GM23338 (cell line): ENCODE measurements around the gene MYF5. TPM values are rescaled to one million over a fixed set of nuclear protein-coding genes. Genes with fewer than 3 reads are reported as not detected.

ENCODE experiments used
- ATAC-seq: fragments of 200-7000 bp; cut with Tn5 transposase; 3 replicates; pipeline ENCODE4 v1.9.1; 2020
- DNase-seq: peaks from one replicate; pipeline ENCODE4 v3.0.0-alpha.2; 2015; ENCODE audit warnings: low spot score
- H2AFZ ChIP-seq: fragments of 200-600 bp; sonication (generic); 2 replicates; pipeline ENCODE4 v1.8.0; 2016; ENCODE audit warnings: antibody characterized with exemption, mild to moderate bottlenecking, moderate library complexity
- H3F3A ChIP-seq: fragments of 200-600 bp; sonication (generic); replicated peaks from 2 replicates; pipeline ENCODE4 v1.8.0; 2017; ENCODE audit warnings: antibody characterized with exemption, mixed run types, low read depth
- H3K27ac ChIP-seq: fragments of 200-600 bp; sonication (generic); 2 replicates; pipeline ENCODE4 v1.6.1; 2016; ENCODE audit warnings: low read depth
- H3K27me3 ChIP-seq: fragments of 200-600 bp; sonication (generic); 2 replicates; pipeline ENCODE4 v1.8.0; 2016; ENCODE audit warnings: mild to moderate bottlenecking, mixed run types, moderate library complexity; ENCODE audit not compliant: insufficient read depth
- H3K36me3 ChIP-seq: fragments of 200-600 bp; sonication (generic); 2 replicates; pipeline ENCODE4 v1.8.0; 2016; ENCODE audit warnings: mild to moderate bottlenecking; ENCODE audit not compliant: insufficient read depth
- H3K4me1 ChIP-seq: fragments of 200-600 bp; sonication (generic); 2 replicates; pipeline ENCODE4 v1.8.0; 2016; ENCODE audit warnings: mild to moderate bottlenecking, moderate library complexity; ENCODE audit not compliant: insufficient read depth
- H3K4me2 ChIP-seq: fragments of 200-600 bp; sonication (generic); 2 replicates; pipeline ENCODE4 v1.7.1; 2017; ENCODE audit warnings: mixed run types
- H3K4me3 ChIP-seq: fragments of 200-600 bp; sonication (generic); 2 replicates; pipeline ENCODE4 v1.6.1; 2016; ENCODE audit warnings: mixed run types
- H3K79me2 ChIP-seq: fragments of 200-600 bp; sonication (generic); replicated peaks from 2 replicates; pipeline ENCODE4 v1.8.0; 2017; ENCODE audit warnings: mild to moderate bottlenecking; ENCODE audit not compliant: insufficient read depth
- H3K9me2 ChIP-seq: fragments of 200-600 bp; sonication (generic); 2 replicates; pipeline ENCODE4 v1.8.0; 2017; ENCODE audit not compliant: insufficient read depth
- H4K20me1 ChIP-seq: fragments of 200-600 bp; sonication (generic); replicated peaks from 2 replicates; pipeline ENCODE4 v1.8.0; 2017; ENCODE audit warnings: mild to moderate bottlenecking; ENCODE audit not compliant: insufficient read depth
- H3K27ac Mint-ChIP-seq: 2 replicates; pipeline ENCODE4 v1.8.0; 2020; ENCODE audit warnings: inconsistent platforms, mild to moderate bottlenecking, moderate library complexity, mixed read lengths
- H3K27me3 Mint-ChIP-seq: 3 replicates; pipeline ENCODE4 v1.8.0; 2022; ENCODE audit warnings: low read depth, mild to moderate bottlenecking, moderate library complexity, mixed read lengths, inconsistent platforms; ENCODE audit not compliant: insufficient read depth, poor library complexity
- H3K36me3 Mint-ChIP-seq: 3 replicates; pipeline ENCODE4 v1.8.0; 2021; ENCODE audit warnings: low read depth, mild to moderate bottlenecking, inconsistent platforms, moderate library complexity, mixed read lengths
- H3K4me1 Mint-ChIP-seq: 3 replicates; pipeline ENCODE4 v1.8.0; 2020; ENCODE audit warnings: mild to moderate bottlenecking, inconsistent platforms, mixed read lengths
- H3K4me3 Mint-ChIP-seq: 3 replicates; pipeline ENCODE4 v1.8.0; 2021; ENCODE audit warnings: moderate library complexity, mild to moderate bottlenecking, inconsistent platforms, mixed read lengths
- H3K9me3 Mint-ChIP-seq: 3 replicates; pipeline ENCODE4 v1.8.0; 2020; ENCODE audit warnings: moderate library complexity, mild to moderate bottlenecking, inconsistent platforms, mixed read lengths
- CREB1 ChIP-seq: fragments of 250-450 bp; sonication (Bioruptor Pico); IDR thresholded peaks from 2 replicates; pipeline ENCODE4 v1.5.0; 2020; ENCODE audit warnings: low read depth, mild to moderate bottlenecking, moderate library complexity
- EZH2 ChIP-seq: fragments of 200-600 bp; sonication (generic); IDR thresholded peaks from one replicate; pipeline ENCODE4 v1.8.0; 2017; ENCODE audit warnings: antibody characterized with exemption, mild to moderate bottlenecking, low read depth; ENCODE audit not compliant: unreplicated experiment
- EZH2phosphoT487 ChIP-seq: fragments of 200-600 bp; sonication (generic); IDR thresholded peaks from one replicate; pipeline ENCODE4 v1.8.1; 2018; ENCODE audit warnings: antibody characterized with exemption; ENCODE audit not compliant: unreplicated experiment
- JUNB ChIP-seq: IDR thresholded peaks from one replicate; pipeline ENCODE4 v1.6.1; 2016; ENCODE audit warnings: antibody characterized with exemption; ENCODE audit not compliant: unreplicated experiment
- NANOG ChIP-seq: IDR thresholded peaks from 2 replicates; pipeline ENCODE4 v1.6.1; 2016; ENCODE audit warnings: antibody characterized with exemption, borderline replicate concordance
- POLR2AphosphoS5 ChIP-seq: IDR thresholded peaks from 2 replicates; pipeline ENCODE4 v1.6.1; 2016; ENCODE audit warnings: antibody characterized with exemption, low read depth
- STAT1 ChIP-seq: IDR thresholded peaks from one replicate; pipeline ENCODE4 v1.6.1; 2016; ENCODE audit warnings: antibody characterized with exemption; ENCODE audit not compliant: unreplicated experiment
- ZNF114 ChIP-seq: fragments of 250-450 bp; sonication (Bioruptor Pico); IDR thresholded peaks from 2 replicates; pipeline ENCODE4 v1.5.0; 2020; ENCODE audit warnings: mild to moderate bottlenecking, moderate library complexity
- ZNF331 ChIP-seq: fragments of 250-450 bp; sonication (Bioruptor Pico); IDR thresholded peaks from 2 replicates; pipeline ENCODE4 v1.5.0; 2020; ENCODE audit warnings: low read depth, mild to moderate bottlenecking, moderate library complexity
- polyA plus RNA-seq: library from polyadenylated mRNA; unstranded; fragments of >200 nt; fragmentation: Nextera tagmentation; extraction: Ambion mirVana; gene quantifications from 2 replicates; pipeline ENCODE4 v1.2.1, GENCODE V29; 2016
- total RNA-seq: library from RNA; depleted of rRNA; stranded (reverse); fragments of >200 nt; shearing (Covaris generic); gene quantifications from 2 replicates; pipeline ENCODE4 v1.2.3, GENCODE V29; 2014
- TF ChIP-seq, protein P1 (sequence below), 2 experiments: fragments of 200-600 bp in 1 of 2; sonication (generic) in 1 of 2; conservative IDR thresholded peaks; 2 replicates each; pipeline versions ENCODE4 v1.5.1 to v1.6.1; 2016 to 2017; ENCODE audit warnings: antibody characterized with exemption in 2 of 2, low read depth in 2 of 2, mild to moderate bottlenecking in 2 of 2, moderate library complexity in 1 of 2
- TF ChIP-seq, protein P2 (sequence below): IDR thresholded peaks from one replicate; pipeline ENCODE4 v1.6.1; 2018; ENCODE audit warnings: antibody characterized with exemption; ENCODE audit not compliant: unreplicated experiment
- TF ChIP-seq, protein P3 (sequence below): IDR thresholded peaks from 2 replicates; pipeline ENCODE4 v1.6.1; 2016; ENCODE audit warnings: antibody characterized with exemption
- TF ChIP-seq, protein P4 (sequence below): fragments of 250-450 bp; sonication (Bioruptor Pico); IDR thresholded peaks from 2 replicates; pipeline ENCODE4 v1.5.0; 2020; ENCODE audit warnings: mild to moderate bottlenecking, moderate library complexity

The MYF5 gene
- total and polyA plus RNA-seq, 2 experiments from 2014 or later, result not detected

DNA sequence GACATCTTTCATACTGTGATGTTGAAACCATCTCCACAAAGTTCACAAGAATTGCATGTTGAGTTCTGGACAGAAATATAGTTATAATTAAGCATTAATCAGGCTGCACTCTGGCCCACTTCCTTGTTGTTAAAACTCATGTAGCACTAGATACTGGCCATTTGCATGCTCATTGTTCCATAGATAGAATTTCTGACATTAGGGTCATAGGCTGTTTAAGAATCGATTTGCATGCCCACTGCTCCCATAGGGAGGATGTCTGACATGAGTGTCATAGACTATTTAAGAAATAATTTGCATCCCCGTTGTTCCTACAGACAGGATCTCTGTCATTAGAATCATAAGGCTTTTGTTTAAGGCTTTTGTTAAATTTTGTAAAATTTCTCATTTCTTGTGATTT, 50.2 kb downstream of the MYF5 start:
- peaks cover 4% of the 10 kb centered on the region for H3K27me3 Mint-ChIP-seq
- no peaks in the 10 kb centered on the region for H3F3A ChIP-seq
- H3K4me1 Mint-ChIP-seq, result peaks cover 37% of the 10 kb centered on the region
- no peaks in the 10 kb centered on the region for H3K36me3 ChIP-seq
- 0 out of 2 replicates have a peak, but pooled peaks cover 1% of the 10 kb centered on the region for H3K9me2 ChIP-seq
- no peak overlapping the region for H3K27ac Mint-ChIP-seq
- no peaks in the 10 kb centered on the region for H3K79me2 ChIP-seq
- H3K4me1 ChIP-seq, result peaks cover 47% of the 10 kb centered on the region
- peak overlapping the region; percentile 53 for H3K4me2 ChIP-seq
- no peak overlapping the region for H3K27ac ChIP-seq
- no peak overlapping the region for H3K4me3 Mint-ChIP-seq
- DNase-seq (no peak), ATAC-seq (no peak)
- no peaks in the 10 kb centered on the region for H3K27me3 ChIP-seq
- H4K20me1 ChIP-seq, result no peaks in the 10 kb centered on the region
- H3K36me3 Mint-ChIP-seq, result no peaks in the 10 kb centered on the region
- TF ChIP-seq EZH2 (no peak), CREB1 (no peak), ZNF114 (no peak), JUNB (no peak), NANOG (no peak), EZH2phosphoT487 (no peak), STAT1 (no peak), POLR2AphosphoS5 (no peak), ZNF331 (CRISPR knock-in tag) (no peak)
- TF ChIP-seq, protein P1, sequence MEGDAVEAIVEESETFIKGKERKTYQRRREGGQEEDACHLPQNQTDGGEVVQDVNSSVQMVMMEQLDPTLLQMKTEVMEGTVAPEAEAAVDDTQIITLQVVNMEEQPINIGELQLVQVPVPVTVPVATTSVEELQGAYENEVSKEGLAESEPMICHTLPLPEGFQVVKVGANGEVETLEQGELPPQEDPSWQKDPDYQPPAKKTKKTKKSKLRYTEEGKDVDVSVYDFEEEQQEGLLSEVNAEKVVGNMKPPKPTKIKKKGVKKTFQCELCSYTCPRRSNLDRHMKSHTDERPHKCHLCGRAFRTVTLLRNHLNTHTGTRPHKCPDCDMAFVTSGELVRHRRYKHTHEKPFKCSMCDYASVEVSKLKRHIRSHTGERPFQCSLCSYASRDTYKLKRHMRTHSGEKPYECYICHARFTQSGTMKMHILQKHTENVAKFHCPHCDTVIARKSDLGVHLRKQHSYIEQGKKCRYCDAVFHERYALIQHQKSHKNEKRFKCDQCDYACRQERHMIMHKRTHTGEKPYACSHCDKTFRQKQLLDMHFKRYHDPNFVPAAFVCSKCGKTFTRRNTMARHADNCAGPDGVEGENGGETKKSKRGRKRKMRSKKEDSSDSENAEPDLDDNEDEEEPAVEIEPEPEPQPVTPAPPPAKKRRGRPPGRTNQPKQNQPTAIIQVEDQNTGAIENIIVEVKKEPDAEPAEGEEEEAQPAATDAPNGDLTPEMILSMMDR (conservative IDR thresholded peaks at IDR 0.05; ENCODE audit: low read depth in 2 of 2), result no peak
- TF ChIP-seq, protein P2, sequence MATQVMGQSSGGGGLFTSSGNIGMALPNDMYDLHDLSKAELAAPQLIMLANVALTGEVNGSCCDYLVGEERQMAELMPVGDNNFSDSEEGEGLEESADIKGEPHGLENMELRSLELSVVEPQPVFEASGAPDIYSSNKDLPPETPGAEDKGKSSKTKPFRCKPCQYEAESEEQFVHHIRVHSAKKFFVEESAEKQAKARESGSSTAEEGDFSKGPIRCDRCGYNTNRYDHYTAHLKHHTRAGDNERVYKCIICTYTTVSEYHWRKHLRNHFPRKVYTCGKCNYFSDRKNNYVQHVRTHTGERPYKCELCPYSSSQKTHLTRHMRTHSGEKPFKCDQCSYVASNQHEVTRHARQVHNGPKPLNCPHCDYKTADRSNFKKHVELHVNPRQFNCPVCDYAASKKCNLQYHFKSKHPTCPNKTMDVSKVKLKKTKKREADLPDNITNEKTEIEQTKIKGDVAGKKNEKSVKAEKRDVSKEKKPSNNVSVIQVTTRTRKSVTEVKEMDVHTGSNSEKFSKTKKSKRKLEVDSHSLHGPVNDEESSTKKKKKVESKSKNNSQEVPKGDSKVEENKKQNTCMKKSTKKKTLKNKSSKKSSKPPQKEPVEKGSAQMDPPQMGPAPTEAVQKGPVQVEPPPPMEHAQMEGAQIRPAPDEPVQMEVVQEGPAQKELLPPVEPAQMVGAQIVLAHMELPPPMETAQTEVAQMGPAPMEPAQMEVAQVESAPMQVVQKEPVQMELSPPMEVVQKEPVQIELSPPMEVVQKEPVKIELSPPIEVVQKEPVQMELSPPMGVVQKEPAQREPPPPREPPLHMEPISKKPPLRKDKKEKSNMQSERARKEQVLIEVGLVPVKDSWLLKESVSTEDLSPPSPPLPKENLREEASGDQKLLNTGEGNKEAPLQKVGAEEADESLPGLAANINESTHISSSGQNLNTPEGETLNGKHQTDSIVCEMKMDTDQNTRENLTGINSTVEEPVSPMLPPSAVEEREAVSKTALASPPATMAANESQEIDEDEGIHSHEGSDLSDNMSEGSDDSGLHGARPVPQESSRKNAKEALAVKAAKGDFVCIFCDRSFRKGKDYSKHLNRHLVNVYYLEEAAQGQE, result no peak
- TF ChIP-seq, protein P3, sequence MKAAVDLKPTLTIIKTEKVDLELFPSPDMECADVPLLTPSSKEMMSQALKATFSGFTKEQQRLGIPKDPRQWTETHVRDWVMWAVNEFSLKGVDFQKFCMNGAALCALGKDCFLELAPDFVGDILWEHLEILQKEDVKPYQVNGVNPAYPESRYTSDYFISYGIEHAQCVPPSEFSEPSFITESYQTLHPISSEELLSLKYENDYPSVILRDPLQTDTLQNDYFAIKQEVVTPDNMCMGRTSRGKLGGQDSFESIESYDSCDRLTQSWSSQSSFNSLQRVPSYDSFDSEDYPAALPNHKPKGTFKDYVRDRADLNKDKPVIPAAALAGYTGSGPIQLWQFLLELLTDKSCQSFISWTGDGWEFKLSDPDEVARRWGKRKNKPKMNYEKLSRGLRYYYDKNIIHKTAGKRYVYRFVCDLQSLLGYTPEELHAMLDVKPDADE, result no peak
- TF ChIP-seq, protein P4, sequence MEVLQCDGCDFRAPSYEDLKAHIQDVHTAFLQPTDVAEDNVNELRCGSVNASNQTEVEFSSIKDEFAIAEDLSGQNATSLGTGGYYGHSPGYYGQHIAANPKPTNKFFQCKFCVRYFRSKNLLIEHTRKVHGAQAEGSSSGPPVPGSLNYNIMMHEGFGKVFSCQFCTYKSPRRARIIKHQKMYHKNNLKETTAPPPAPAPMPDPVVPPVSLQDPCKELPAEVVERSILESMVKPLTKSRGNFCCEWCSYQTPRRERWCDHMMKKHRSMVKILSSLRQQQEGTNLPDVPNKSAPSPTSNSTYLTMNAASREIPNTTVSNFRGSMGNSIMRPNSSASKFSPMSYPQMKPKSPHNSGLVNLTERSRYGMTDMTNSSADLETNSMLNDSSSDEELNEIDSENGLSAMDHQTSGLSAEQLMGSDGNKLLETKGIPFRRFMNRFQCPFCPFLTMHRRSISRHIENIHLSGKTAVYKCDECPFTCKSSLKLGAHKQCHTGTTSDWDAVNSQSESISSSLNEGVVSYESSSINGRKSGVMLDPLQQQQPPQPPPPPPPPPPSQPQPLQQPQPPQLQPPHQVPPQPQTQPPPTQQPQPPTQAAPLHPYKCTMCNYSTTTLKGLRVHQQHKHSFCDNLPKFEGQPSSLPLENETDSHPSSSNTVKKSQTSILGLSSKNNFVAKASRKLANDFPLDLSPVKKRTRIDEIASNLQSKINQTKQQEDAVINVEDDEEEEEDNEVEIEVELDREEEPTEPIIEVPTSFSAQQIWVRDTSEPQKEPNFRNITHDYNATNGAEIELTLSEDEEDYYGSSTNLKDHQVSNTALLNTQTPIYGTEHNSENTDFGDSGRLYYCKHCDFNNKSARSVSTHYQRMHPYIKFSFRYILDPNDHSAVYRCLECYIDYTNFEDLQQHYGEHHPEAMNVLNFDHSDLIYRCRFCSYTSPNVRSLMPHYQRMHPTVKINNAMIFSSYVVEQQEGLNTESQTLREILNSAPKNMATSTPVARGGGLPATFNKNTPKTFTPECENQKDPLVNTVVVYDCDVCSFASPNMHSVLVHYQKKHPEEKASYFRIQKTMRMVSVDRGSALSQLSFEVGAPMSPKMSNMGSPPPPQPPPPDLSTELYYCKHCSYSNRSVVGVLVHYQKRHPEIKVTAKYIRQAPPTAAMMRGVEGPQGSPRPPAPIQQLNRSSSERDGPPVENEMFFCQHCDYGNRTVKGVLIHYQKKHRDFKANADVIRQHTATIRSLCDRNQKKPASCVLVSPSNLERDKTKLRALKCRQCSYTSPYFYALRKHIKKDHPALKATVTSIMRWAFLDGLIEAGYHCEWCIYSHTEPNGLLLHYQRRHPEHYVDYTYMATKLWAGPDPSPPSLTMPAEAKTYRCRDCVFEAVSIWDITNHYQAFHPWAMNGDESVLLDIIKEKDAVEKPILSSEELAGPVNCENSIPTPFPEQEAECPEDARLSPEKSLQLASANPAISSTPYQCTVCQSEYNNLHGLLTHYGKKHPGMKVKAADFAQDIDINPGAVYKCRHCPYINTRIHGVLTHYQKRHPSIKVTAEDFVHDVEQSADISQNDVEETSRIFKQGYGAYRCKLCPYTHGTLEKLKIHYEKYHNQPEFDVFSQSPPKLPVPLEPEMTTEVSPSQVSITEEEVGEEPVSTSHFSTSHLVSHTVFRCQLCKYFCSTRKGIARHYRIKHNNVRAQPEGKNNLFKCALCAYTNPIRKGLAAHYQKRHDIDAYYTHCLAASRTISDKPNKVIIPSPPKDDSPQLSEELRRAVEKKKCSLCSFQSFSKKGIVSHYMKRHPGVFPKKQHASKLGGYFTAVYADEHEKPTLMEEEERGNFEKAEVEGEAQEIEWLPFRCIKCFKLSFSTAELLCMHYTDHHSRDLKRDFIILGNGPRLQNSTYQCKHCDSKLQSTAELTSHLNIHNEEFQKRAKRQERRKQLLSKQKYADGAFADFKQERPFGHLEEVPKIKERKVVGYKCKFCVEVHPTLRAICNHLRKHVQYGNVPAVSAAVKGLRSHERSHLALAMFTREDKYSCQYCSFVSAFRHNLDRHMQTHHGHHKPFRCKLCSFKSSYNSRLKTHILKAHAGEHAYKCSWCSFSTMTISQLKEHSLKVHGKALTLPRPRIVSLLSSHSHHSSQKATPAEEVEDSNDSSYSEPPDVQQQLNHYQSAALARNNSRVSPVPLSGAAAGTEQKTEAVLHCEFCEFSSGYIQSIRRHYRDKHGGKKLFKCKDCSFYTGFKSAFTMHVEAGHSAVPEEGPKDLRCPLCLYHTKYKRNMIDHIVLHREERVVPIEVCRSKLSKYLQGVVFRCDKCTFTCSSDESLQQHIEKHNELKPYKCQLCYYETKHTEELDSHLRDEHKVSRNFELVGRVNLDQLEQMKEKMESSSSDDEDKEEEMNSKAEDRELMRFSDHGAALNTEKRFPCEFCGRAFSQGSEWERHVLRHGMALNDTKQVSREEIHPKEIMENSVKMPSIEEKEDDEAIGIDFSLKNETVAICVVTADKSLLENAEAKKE, result no peak
- no peak overlapping the region for H2AFZ ChIP-seq
- no peaks in the 10 kb centered on the region for H3K9me3 Mint-ChIP-seq
- no peak overlapping the region for H3K4me3 ChIP-seq
